ENCODE measurements around the gene MPPED1.

- TF ChIP-seq TAF15 (IDR thresholded peaks at IDR 0.05; ENCODE audit: low read depth, low read length, poor library complexity, severe bottlenecking) (no peak), TAF1 (CRISPR knock-in tag; IDR thresholded peaks at IDR 0.05) (no peak), POLR2A (IDR thresholded peaks at IDR 0.05; ENCODE audit: insufficient read depth in 1 of 2, low read depth in 2 of 2, low read length in 2 of 2) (no peak), ZNF224 (CRISPR knock-in tag; IDR thresholded peaks at IDR 0.05) (no peak), REST (IDR thresholded peaks at IDR 0.05; ENCODE audit: borderline replicate concordance in 1 of 2, low read depth in 1 of 2, low read length in 2 of 2) (no peak), NCOA1 (CRISPR knock-in tag; IDR thresholded peaks at IDR 0.05) (no peak), CTCF (CRISPR knock-in tag; IDR thresholded peaks at IDR 0.05) (no peak), TEF (CRISPR knock-in tag; IDR thresholded peaks at IDR 0.05) (no peak), SRF (IDR thresholded peaks at IDR 0.05; ENCODE audit: low read depth, low read length) (no peak)
Observed at GRCh38 chr22:43462701-43463100, 50.9 kb downstream of the MPPED1 start.
